Vagina (tissue), 2 donors: ENCODE data around the gene TBCD. TPM values are rescaled to one million over a fixed set of nuclear protein-coding genes. Genes with fewer than 3 reads are reported as not detected.
A peak's percentile ranks its signal among the peaks of the same experiment; 100 is the strongest.

Experiments used
- DNase-seq, 2 donors: peaks; one replicate each; pipeline ENCODE4 v3.0.0-alpha.2; 2017; ENCODE audit errors: extremely low spot score in 2 of 2
- H3K27ac ChIP-seq: fragments of 200-600 bp; sonication (generic); one replicate; pipeline ENCODE4 v1.5.1; 2019
- H3K27me3 ChIP-seq: fragments of 200-600 bp; sonication (generic); one replicate; pipeline ENCODE4 v1.5.1; 2019
- H3K36me3 ChIP-seq, 2 donors: fragments of 200-600 bp; sonication (generic); one replicate each; pipeline ENCODE4 v1.5.1; 2017 to 2019
- H3K4me1 ChIP-seq: fragments of 200-600 bp; sonication (generic); one replicate; pipeline ENCODE4 v1.5.1; 2019
- H3K4me3 ChIP-seq, 2 donors: fragments of 200-600 bp; sonication (generic); 1 replicate in 1 of 2; 2 replicates in 1 of 2; pipeline ENCODE4 v1.5.1; 2016 to 2019
- H3K9me3 ChIP-seq: fragments of 200-600 bp; sonication (generic); one replicate; pipeline ENCODE4 v1.5.1; 2019
- POLR2A ChIP-seq, 2 donors: fragments of 450-650 bp; IDR thresholded peaks; one replicate each; pipeline ENCODE4 v1.6.1; 2017; ENCODE audit warnings: antibody characterized with exemption in 2 of 2, mild to moderate bottlenecking in 2 of 2, moderate library complexity in 2 of 2
- POLR2AphosphoS5 ChIP-seq, 2 donors: sonication (generic); formaldehyde crosslinking; IDR thresholded peaks; one replicate each; pipeline ENCODE4 v1.9.0; 2017; ENCODE audit warnings: antibody characterized with exemption in 2 of 2, mild to moderate bottlenecking in 2 of 2, low read depth in 1 of 2; ENCODE audit not compliant: insufficient read depth in 1 of 2
- intact Hi-C: fragments of 100-400 bp; cut with DNase I; formaldehyde crosslinking; loops from one replicate; pipeline ENCODE4 v1.15.1; 2023
- total RNA-seq: library from RNA; depleted of rRNA; stranded (reverse); fragments of >200 nt; gene quantifications from one replicate; pipeline ENCODE4 v1.2.3, GENCODE V29; 2016
- TF ChIP-seq, protein P1 (sequence below), 3 experiments: fragments of 450-650 bp in 2 of 3; fragments of 200-600 bp in 1 of 3; sonication (generic) in 1 of 3; IDR thresholded peaks; one replicate each; pipeline ENCODE4 v1.5.1; 2017 to 2019; ENCODE audit warnings: antibody characterized with exemption in 3 of 3, mild to moderate bottlenecking in 2 of 3, moderate library complexity in 2 of 3

Gene TBCD
- total RNA-seq, 1 donor from 2014 or later = 79.3 TPM

DNA sequence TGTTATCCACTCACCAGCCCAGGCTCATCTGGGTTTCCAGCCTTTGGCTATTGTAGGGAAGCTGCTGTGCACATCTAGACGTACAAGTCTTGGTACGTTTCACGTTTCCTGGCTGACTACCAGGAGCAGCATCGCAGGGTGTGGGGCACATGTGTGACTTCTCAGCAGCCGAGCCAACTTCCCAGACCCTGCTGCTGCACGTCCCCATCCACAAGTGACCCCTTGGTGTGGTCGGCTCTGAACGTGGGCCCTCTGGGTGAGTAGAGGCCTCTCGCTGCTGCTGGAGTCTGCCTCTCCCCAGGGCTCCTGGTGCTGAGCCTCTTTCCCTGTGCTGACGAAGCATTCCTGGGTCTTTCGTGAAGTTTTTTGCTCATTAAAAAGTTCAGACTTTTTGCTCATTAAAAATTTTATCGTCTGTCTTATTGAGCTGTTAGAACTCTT is 158.2 kb downstream of the TBCD start:
- peak overlapping the region; percentile 75 for H3K27ac ChIP-seq

DNA sequence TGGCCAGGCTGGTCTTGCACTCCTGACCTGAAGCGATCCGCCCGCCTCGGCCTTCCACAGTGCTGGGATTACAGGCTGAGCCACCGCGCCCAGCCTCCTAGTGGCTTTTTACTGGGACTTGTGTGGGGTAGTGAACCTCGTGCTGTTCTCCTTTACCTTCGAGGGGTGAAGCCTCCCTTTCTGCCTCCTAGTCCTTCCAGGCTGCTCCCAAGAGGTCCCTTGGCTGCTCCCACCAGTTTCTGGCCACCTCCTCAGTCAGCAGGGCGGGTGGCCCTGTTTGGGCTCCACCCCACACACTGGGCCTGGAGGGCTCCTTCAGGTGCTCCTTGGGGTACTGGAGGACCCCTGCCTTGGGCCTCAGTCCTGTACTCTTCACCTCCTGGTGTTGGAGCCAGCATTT is 158.9 kb downstream of the TBCD start:
- peaks cover 0 to 7% of the 10 kb centered on the region in 2 donors for H3K36me3 ChIP-seq
- intact Hi-C loops = loop anchor here (10.0 kb wide), 2 partner anchors 126 to 556 kb away; partner anchors contain the start of gene TEX19

More for the DNA sequence above, 158.2 kb downstream of the TBCD start:
- Histone ChIP-seq H3K9me3 (no peaks in the 10 kb centered on the region), H3K4me3 (no peak overlapping the region), H3K36me3 (peaks cover 0 to 7% of the 10 kb centered on the region in 2 donors), H3K4me1 (peaks cover 10% of the 10 kb centered on the region), H3K27me3 (no peaks in the 10 kb centered on the region)
- intact Hi-C loops = loop anchor here (10.0 kb wide), 2 partner anchors 125 to 555 kb away; partner anchors contain the start of gene TEX19
- no peak for TF ChIP-seq POLR2A (IDR thresholded peaks at IDR 0.05)
- TF ChIP-seq, protein P1, sequence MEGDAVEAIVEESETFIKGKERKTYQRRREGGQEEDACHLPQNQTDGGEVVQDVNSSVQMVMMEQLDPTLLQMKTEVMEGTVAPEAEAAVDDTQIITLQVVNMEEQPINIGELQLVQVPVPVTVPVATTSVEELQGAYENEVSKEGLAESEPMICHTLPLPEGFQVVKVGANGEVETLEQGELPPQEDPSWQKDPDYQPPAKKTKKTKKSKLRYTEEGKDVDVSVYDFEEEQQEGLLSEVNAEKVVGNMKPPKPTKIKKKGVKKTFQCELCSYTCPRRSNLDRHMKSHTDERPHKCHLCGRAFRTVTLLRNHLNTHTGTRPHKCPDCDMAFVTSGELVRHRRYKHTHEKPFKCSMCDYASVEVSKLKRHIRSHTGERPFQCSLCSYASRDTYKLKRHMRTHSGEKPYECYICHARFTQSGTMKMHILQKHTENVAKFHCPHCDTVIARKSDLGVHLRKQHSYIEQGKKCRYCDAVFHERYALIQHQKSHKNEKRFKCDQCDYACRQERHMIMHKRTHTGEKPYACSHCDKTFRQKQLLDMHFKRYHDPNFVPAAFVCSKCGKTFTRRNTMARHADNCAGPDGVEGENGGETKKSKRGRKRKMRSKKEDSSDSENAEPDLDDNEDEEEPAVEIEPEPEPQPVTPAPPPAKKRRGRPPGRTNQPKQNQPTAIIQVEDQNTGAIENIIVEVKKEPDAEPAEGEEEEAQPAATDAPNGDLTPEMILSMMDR (IDR thresholded peaks at IDR 0.05) = no peak
- TF ChIP-seq POLR2AphosphoS5 (IDR thresholded peaks at IDR 0.05; ENCODE audit: insufficient read depth in 1 of 2, low read depth in 1 of 2) = no peak
- no peak for DNase-seq

DNA sequence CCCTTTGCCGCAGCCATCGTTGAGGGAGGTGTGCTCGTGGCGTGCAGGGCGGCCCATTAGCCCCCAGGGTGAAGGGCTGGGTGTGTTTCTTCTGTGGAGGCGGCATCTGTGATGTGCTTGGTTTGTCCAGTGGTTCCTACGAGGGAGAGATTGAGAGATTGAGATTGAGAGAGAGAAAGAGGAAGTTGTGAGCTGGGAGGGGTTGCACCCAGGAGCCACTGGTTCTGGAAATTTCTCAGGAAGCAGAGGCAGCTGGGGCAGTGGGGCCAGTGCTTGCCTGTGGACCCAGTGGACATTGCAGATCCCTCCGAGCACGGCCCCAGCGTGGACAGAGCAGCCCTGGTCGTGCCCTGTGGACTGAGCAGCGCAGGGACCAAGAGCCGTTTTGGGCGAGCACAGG is 160.0 kb downstream of the TBCD start:
- Histone ChIP-seq H3K27me3 (no peaks in the 10 kb centered on the region), H3K27ac (no peak overlapping the region), H3K9me3 (no peaks in the 10 kb centered on the region), H3K4me3 (no peak overlapping the region), H3K36me3 (peaks cover 0 to 7% of the 10 kb centered on the region in 2 donors), H3K4me1 (peaks cover 10% of the 10 kb centered on the region)
- no peak for DNase-seq
- intact Hi-C loops = loop anchor here (10.0 kb wide), 2 partner anchors 127 to 557 kb away; partner anchors contain the start of gene TEX19
- TF ChIP-seq, protein P1 (IDR thresholded peaks at IDR 0.05) = no peak
- TF ChIP-seq POLR2A (IDR thresholded peaks at IDR 0.05) = no peak
- no peak for TF ChIP-seq POLR2AphosphoS5 (IDR thresholded peaks at IDR 0.05; ENCODE audit: insufficient read depth in 1 of 2, low read depth in 1 of 2)

More for the DNA sequence above, 158.9 kb downstream of the TBCD start:
- no peaks in the 10 kb centered on the region for H3K27me3 ChIP-seq
- no peak overlapping the region for H3K4me3 ChIP-seq
- no peak for DNase-seq
- no peaks in the 10 kb centered on the region for H3K9me3 ChIP-seq
- peaks cover 10% of the 10 kb centered on the region for H3K4me1 ChIP-seq
- TF ChIP-seq, protein P1 (IDR thresholded peaks at IDR 0.05) = no peak
- TF ChIP-seq POLR2A (IDR thresholded peaks at IDR 0.05) = no peak
- no peak for TF ChIP-seq POLR2AphosphoS5 (IDR thresholded peaks at IDR 0.05; ENCODE audit: insufficient read depth in 1 of 2, low read depth in 1 of 2)
- H3K27ac ChIP-seq = peak overlapping the region; percentile 75

- no peak for DNase-seq
- Histone ChIP-seq H3K27me3 (no peaks in the 10 kb centered on the region), H3K36me3 (peaks cover 0 to 7% of the 10 kb centered on the region in 2 donors), H3K4me3 (no peak overlapping the region), H3K27ac (no peak overlapping the region), H3K9me3 (no peaks in the 10 kb centered on the region), H3K4me1 (peaks cover 10% of the 10 kb centered on the region)
- intact Hi-C loops = loop anchor here (10.0 kb wide), 2 partner anchors 128 to 558 kb away; partner anchors contain the start of gene TEX19
- TF ChIP-seq, protein P1 (IDR thresholded peaks at IDR 0.05) = no peak
- no peak for TF ChIP-seq POLR2AphosphoS5 (IDR thresholded peaks at IDR 0.05; ENCODE audit: insufficient read depth in 1 of 2, low read depth in 1 of 2)
- TF ChIP-seq POLR2A (IDR thresholded peaks at IDR 0.05) = no peak
These were observed 160.7 kb downstream of the TBCD start for GRCh38 chr17:82912484-82913089.
